Heart right ventricle (tissue), 16 donors: ENCODE measurements around the gene CAMK1D. TPM values are rescaled to one million over a fixed set of nuclear protein-coding genes. Genes with fewer than 3 reads are reported as not detected.
A peak's percentile ranks its signal among the peaks of the same experiment; 100 is the strongest.

Experiments used
- ATAC-seq, 8 donors: fragments of 200-7000 bp; cut with Tn5 transposase; one replicate each; pipeline ENCODE4 v1.9.1; 2020; ENCODE audit warnings: mild to moderate bottlenecking in 8 of 8, moderate library complexity in 8 of 8, moderate number of reproducible peaks in 1 of 8
- DNase-seq, 2 donors: peaks; one replicate each; pipeline ENCODE4 v3.0.0-alpha.2; 2020
- H3K27ac ChIP-seq, 10 donors: fragments of 200-600 bp; sonication (generic) in 2 of 10; one replicate each; pipeline versions ENCODE4 v1.5.0 to v1.8.0; 2020 to 2022; ENCODE audit warnings: mild to moderate bottlenecking in 3 of 10
- H3K27me3 ChIP-seq, 7 donors: fragments of 200-600 bp; one replicate each; pipeline ENCODE4 v1.8.0; 2021 to 2022; ENCODE audit warnings: mild to moderate bottlenecking in 2 of 7
- H3K36me3 ChIP-seq, 9 donors: fragments of 200-600 bp; sonication (generic) in 1 of 9; one replicate each; pipeline versions ENCODE4 v1.5.0 to v1.8.0; 2020 to 2022; ENCODE audit warnings: mild to moderate bottlenecking in 2 of 9
- H3K4me1 ChIP-seq, 9 donors: fragments of 200-600 bp; sonication (generic) in 1 of 9; one replicate each; pipeline versions ENCODE4 v1.5.0 to v1.8.0; 2020 to 2022; ENCODE audit warnings: mild to moderate bottlenecking in 4 of 9
- H3K4me3 ChIP-seq, 10 donors: fragments of 200-600 bp; sonication (generic) in 2 of 10; one replicate each; pipeline versions ENCODE4 v1.5.0 to v1.8.0; 2020 to 2022; ENCODE audit warnings: mild to moderate bottlenecking in 7 of 10, moderate library complexity in 2 of 10
- H3K9me3 ChIP-seq, 11 donors: fragments of 200-600 bp in 10 of 11; sonication (generic) in 2 of 11; one replicate each; pipeline versions ENCODE4 v1.5.0 to v1.8.0; 2013 to 2022; ENCODE audit warnings: mild to moderate bottlenecking in 2 of 11, control low read depth in 1 of 11, moderate library complexity in 1 of 11
- CTCF ChIP-seq, 9 donors: fragments of 200-600 bp; sonication (generic) in 2 of 9; IDR thresholded peaks; one replicate each; pipeline versions ENCODE4 v1.5.0 to v1.8.0; 2021 to 2022; ENCODE audit warnings: antibody characterized with exemption in 9 of 9, mild to moderate bottlenecking in 5 of 9, moderate library complexity in 1 of 9
- WGBS, 2 donors: extraction: QIAGEN DNeasy Blood & Tissue Kit; methylation state at CpG; one replicate each; pipeline ENCODE4 v1.1.7; 2013; ENCODE audit warnings: inconsistent platforms in 1 of 2; 5-methylcytosine and 5-hydroxymethylcytosine counted together
- intact Hi-C, 10 donors: fragments of 100-400 bp; cut with DNase I; formaldehyde crosslinking; loops; one replicate each; pipeline versions ENCODE4 v1.11.1 to v1.14.2; 2022
- polyA plus RNA-seq, 2 donors: library from polyadenylated mRNA; stranded (reverse); fragments of 200-250 nt; gene quantifications; one replicate each; pipeline ENCODE4 v1.2.3, GENCODE V29; 2013
- total RNA-seq, 10 donors: library from RNA; stranded (reverse); fragmentation: NEBNext Ultra II Directional in 3 of 10; extraction: Animal tissue kit (Norgen Biotek cat#: 25700) in 3 of 10; gene quantifications; one replicate each; pipeline versions ENCODE4 v1.2.1 to v1.2.4, GENCODE V29; 2021 to 2023
- donor health status: Arrhythmogenic right ventricular cardiomyopathy.
- donor health status: ischemic (EF 13 %, LVEDD 7.1; RV severe dilation, severe dysfunction).
- donor health status: healthy with polysubstance abuse.
- donor health status: DM: no; HTN: yes; CAD: no.
- donor health status: DM: no; HTN: no; CAD: no.
- donor health status: ischemic (EF 25% LVEDD 6.9; RV normal size, moderate dysfunction).
- donor health status: ischemic (EF 25% LVEDD 5.7; RV mildly dilated, moderate dysfunction).
- donor health status: healthy.
- donor health status: DM: yes; HTN: yes; CAD: no.
- donor health status: Ischemic cardiomyopathy.
- donor health status: ischemic (EF 35%, LVEDD 5.7; RV mildly dilated, moderate dysfunction).
- donor health status: nonischemic (EF 11% LVEDD 7.7; RV severe dilation, severe dysfunction).
- donor health status: DM: yes; HTN: yes; CAD: no.
- donor health status: PGD.
- donor health status: ischemic (EF 29% LVEDD 5.4; RV normal size, mild dysfunction).
- donor health status: nonischemic (EF 23%, LVEDD 6.1; RV moderate dilation, normal function).

CAMK1D gene
- total and polyA plus RNA-seq, 12 donors = 1.3 to 17.7 (median 2.6) TPM

- TF ChIP-seq CTCF (IDR thresholded peaks at IDR 0.05) = no peak
- Histone ChIP-seq H3K9me3 (peaks cover 0 to 4% (median 0%) of the 10 kb centered on the region in 11 donors), H3K27me3 (no peaks in the 10 kb centered on the region), H3K36me3 (no peaks in the 10 kb centered on the region), H3K27ac (no peak overlapping the region), H3K4me1 (no peaks in the 10 kb centered on the region), H3K4me3 (no peak overlapping the region)
- intact Hi-C loops = no loop called here
- no peak for DNase-seq
- no peak for ATAC-seq
- 79 to 81% methylated on average over 3 of the region's 3 CpGs for WGBS, 2 donors
Observed at GRCh38 chr10:12636571-12636970, 287.2 kb downstream of the CAMK1D start.

GRCh38 chr10:12637649-12638048, 288.3 kb downstream of the CAMK1D start:
- ATAC-seq (peak in 1 of 8 donors; percentile 27), DNase-seq (no peak)
- Histone ChIP-seq H3K4me3 (no peak overlapping the region), H3K36me3 (no peaks in the 10 kb centered on the region), H3K9me3 (no peaks in the 10 kb centered on the region), H3K27ac (no peak overlapping the region), H3K27me3 (peaks cover 0 to 5% (median 0%) of the 10 kb centered on the region in 7 donors), H3K4me1 (no peaks in the 10 kb centered on the region)
- TF ChIP-seq CTCF (IDR thresholded peaks at IDR 0.05) = no peak
- intact Hi-C loops = no loop called here
- WGBS, 2 donors = 93 to 97% methylated on average over 8 of the region's 8 CpGs

GRCh38 chr10:12638103-12638502, 288.8 kb downstream of the CAMK1D start:
- Histone ChIP-seq H3K27ac (no peak overlapping the region), H3K4me1 (no peaks in the 10 kb centered on the region), H3K36me3 (no peaks in the 10 kb centered on the region), H3K4me3 (no peak overlapping the region), H3K9me3 (no peaks in the 10 kb centered on the region), H3K27me3 (peaks cover 0 to 5% (median 0%) of the 10 kb centered on the region in 7 donors)
- WGBS, 2 donors = 74 to 77% methylated on average over 7 of the region's 7 CpGs
- no peak for DNase-seq
- no peak for TF ChIP-seq CTCF (IDR thresholded peaks at IDR 0.05)
- intact Hi-C loops = no loop called here
- ATAC-seq = no peak

GRCh38 chr10:12638781-12639180, 289.4 kb downstream of the CAMK1D start:
- intact Hi-C loops = no loop called here
- TF ChIP-seq CTCF (IDR thresholded peaks at IDR 0.05) = no peak
- ATAC-seq (no peak), DNase-seq (no peak)
- no peak overlapping the region for H3K4me3 ChIP-seq
- H3K4me1 ChIP-seq = no peaks in the 10 kb centered on the region
- H3K36me3 ChIP-seq = no peaks in the 10 kb centered on the region
- peaks cover 0 to 5% (median 0%) of the 10 kb centered on the region in 7 donors for H3K27me3 ChIP-seq
- H3K9me3 ChIP-seq = no peaks in the 10 kb centered on the region
- no peak overlapping the region for H3K27ac ChIP-seq
- WGBS, 2 donors = 80 to 88% methylated on average over 11 of the region's 11 CpGs
